HG02759 (cell line): ENCODE results near the gene OR6K6.

Source experiments
- ATAC-seq: cut with Tn5 transposase; IDR thresholded peaks from one replicate; pipeline ENCODE4 v1.9.1; 2021; ENCODE audit warnings: mild to moderate bottlenecking, moderate library complexity; ENCODE audit not compliant: unreplicated experiment

OR6K6 gene

DNA sequence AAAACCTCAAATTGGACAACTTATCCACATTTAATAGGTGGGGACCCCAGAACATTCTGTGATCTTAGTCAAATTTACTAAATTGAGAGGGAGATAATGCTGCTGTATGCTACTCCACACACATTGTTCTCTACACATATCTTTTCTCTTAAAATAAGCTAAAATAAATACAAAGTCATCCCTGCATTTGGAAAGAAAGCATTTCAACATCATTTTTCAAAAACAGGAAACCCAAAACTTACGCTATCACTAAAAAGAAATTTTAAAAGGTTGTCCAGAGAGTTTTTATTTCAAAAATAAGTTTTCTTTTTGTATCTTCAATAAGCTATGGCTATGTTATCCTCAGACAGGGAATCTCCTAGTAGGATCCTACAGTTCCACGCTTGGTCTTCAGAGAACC is 46.0 kb downstream of the OR6K6 start:
- no peak for ATAC-seq

- no peak for ATAC-seq
These were observed 46.9 kb downstream of the OR6K6 start for GRCh38 chr1:158801396-158801795.

DNA sequence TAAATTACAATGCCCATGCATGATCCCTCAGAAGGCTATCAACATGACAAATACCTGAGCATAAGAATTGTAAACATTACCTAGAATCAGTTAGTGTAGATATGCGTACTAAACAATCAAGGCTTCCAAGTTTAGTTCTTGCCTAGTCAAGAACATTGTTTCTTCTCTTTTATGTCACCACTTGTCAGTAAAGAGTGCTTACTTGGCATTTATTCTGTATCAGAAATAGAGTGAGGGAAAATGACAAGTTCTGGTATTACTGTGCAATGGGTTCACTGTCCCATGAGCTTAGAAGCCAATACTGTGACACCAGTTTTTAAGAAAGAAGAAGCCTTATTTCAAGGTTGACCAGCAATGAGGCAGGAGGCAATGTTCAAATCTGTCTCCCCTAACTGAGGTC is 49.2 kb downstream of the OR6K6 start:
- no peak for ATAC-seq
